Measurements from ENCODE around the gene NANOS2. TPM values are rescaled to one million over a fixed set of nuclear protein-coding genes. Genes with fewer than 3 reads are reported as not detected.
A peak's percentile ranks its signal among the peaks of the same experiment; 100 is the strongest.

NANOS2 gene
- total and polyA plus RNA-seq, 9 of the 15 experiments (the other 6 are each of a cell fraction or from before 2014, with no cell fraction given): not detected

GRCh38 chr19:45863840-45864628 lies 50.5 kb downstream of the NANOS2 start, which contains the start of gene FOXA3 (continued):
- TF ChIP-seq, protein P1, sequence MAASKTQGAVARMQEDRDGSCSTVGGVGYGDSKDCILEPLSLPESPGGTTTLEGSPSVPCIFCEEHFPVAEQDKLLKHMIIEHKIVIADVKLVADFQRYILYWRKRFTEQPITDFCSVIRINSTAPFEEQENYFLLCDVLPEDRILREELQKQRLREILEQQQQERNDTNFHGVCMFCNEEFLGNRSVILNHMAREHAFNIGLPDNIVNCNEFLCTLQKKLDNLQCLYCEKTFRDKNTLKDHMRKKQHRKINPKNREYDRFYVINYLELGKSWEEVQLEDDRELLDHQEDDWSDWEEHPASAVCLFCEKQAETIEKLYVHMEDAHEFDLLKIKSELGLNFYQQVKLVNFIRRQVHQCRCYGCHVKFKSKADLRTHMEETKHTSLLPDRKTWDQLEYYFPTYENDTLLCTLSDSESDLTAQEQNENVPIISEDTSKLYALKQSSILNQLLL (CRISPR knock-in tag; IDR thresholded peaks at IDR 0.05; ENCODE audit: borderline replicate concordance): no peak
- TF ChIP-seq PTTG1 (tag; IDR thresholded peaks at IDR 0.05; ENCODE audit: low read depth): no peak
- TF ChIP-seq TBL1XR1 (IDR thresholded peaks at IDR 0.05; ENCODE audit: low read length in 2 of 2): peak in 1 of 2 experiments; percentile 25; a peak in 1 of 4 replicates
- TF ChIP-seq MYNN (IDR thresholded peaks at IDR 0.05): 0 out of 2 replicates have a peak, but pooled peaks have one; percentile 13
- TF ChIP-seq MYNN (CRISPR knock-in tag; IDR thresholded peaks at IDR 0.05): no peak
- peak; percentile 59 for TF ChIP-seq FOSL1 (tag; conservative IDR thresholded peaks at IDR 0.05)
- TF ChIP-seq TFAP4 (CRISPR knock-in tag; IDR thresholded peaks at IDR 0.05; ENCODE audit: borderline replicate concordance): peak; percentile 94
- no peak for TF ChIP-seq PPARD (CRISPR knock-in tag; IDR thresholded peaks at IDR 0.05)
- TF ChIP-seq CBX3 (IDR thresholded peaks at IDR 0.05; ENCODE audit: borderline replicate concordance in 1 of 2, low read length in 2 of 2): peak in 1 of 2 experiments; percentile 79; a peak in 1 of 3 replicates
- TF ChIP-seq U2AF2 (optimal IDR thresholded peaks at IDR 0.05; ENCODE audit: low read depth, low read length): no peak
- TF ChIP-seq ADNP (tag; IDR thresholded peaks at IDR 0.05): peak; percentile 98
- TF ChIP-seq PHF21A (IDR thresholded peaks at IDR 0.05; ENCODE audit: borderline replicate concordance, low read depth): no peak
- TF ChIP-seq GABPB1 (CRISPR knock-in tag; IDR thresholded peaks at IDR 0.05): peak; percentile 66; the same call in 1 of the 2 replicates
- peak; percentile 99 for TF ChIP-seq CBX1 (IDR thresholded peaks at IDR 0.05; ENCODE audit: low read depth)
- TF ChIP-seq ZFP36 (IDR thresholded peaks at IDR 0.05; ENCODE audit: low read depth, low read length, partially characterized antibody): peak; percentile 61
- peak; percentile 55; the same call in 1 of the 2 replicates for TF ChIP-seq ARID1B (IDR thresholded peaks at IDR 0.05)
- TF ChIP-seq CCNT2 (IDR thresholded peaks at IDR 0.05; ENCODE audit: borderline replicate concordance, extremely low read depth, insufficient read length, low read depth, low read length): peak; percentile 83
- TF ChIP-seq MTF1 (CRISPR knock-in tag; IDR thresholded peaks at IDR 0.05; ENCODE audit: borderline replicate concordance): no peak
- TF ChIP-seq ZZZ3 (IDR thresholded peaks at IDR 0.05): no peak
- TF ChIP-seq, protein P2, sequence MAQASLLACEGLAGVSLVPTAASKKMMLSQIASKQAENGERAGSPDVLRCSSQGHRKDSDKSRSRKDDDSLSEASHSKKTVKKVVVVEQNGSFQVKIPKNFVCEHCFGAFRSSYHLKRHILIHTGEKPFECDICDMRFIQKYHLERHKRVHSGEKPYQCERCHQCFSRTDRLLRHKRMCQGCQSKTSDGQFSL (CRISPR knock-in tag; IDR thresholded peaks at IDR 0.05): no peak
- TF ChIP-seq, protein P2 (tag; IDR thresholded peaks at IDR 0.05): peak in 1 of 2 experiments; percentile 52; a peak in 1 of 4 replicates
- peak; percentile 52 for TF ChIP-seq CTBP1 (IDR thresholded peaks at IDR 0.05; ENCODE audit: borderline replicate concordance)

All from K562 (cell line).